Measurements from ENCODE around the gene KTN1. TPM values are rescaled to one million over a fixed set of nuclear protein-coding genes. Genes with fewer than 3 reads are reported as not detected.

Gene KTN1
- total RNA-seq, 1 donor from 2014 or later = 191 TPM

- TF ChIP-seq EZH2phosphoT487 (IDR thresholded peaks at IDR 0.05) (no peak), EZH2 (IDR thresholded peaks at IDR 0.05) (no peak)
- TF ChIP-seq, protein P1, sequence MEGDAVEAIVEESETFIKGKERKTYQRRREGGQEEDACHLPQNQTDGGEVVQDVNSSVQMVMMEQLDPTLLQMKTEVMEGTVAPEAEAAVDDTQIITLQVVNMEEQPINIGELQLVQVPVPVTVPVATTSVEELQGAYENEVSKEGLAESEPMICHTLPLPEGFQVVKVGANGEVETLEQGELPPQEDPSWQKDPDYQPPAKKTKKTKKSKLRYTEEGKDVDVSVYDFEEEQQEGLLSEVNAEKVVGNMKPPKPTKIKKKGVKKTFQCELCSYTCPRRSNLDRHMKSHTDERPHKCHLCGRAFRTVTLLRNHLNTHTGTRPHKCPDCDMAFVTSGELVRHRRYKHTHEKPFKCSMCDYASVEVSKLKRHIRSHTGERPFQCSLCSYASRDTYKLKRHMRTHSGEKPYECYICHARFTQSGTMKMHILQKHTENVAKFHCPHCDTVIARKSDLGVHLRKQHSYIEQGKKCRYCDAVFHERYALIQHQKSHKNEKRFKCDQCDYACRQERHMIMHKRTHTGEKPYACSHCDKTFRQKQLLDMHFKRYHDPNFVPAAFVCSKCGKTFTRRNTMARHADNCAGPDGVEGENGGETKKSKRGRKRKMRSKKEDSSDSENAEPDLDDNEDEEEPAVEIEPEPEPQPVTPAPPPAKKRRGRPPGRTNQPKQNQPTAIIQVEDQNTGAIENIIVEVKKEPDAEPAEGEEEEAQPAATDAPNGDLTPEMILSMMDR (IDR thresholded peaks at IDR 0.05) = no peak
- Histone ChIP-seq H3K9ac (no peak overlapping the region), H3K27ac (no peak overlapping the region), H3K4me3 (no peak overlapping the region), H3K9me3 (ENCODE audit: low read depth) (no peaks in the 10 kb centered on the region), H4K20me1 (ENCODE audit: low read depth) (peaks cover 7% of the 10 kb centered on the region), H3K36me3 (peaks cover 6% of the 10 kb centered on the region), H3K27me3 (no peaks in the 10 kb centered on the region), H3K79me2 (ENCODE audit: low read depth) (peaks cover 81% of the 10 kb centered on the region), H3F3A (ENCODE audit: low read depth) (peaks cover 11% of the 10 kb centered on the region), H3K4me2 (no peak overlapping the region), H3K4me1 (peaks cover 38% of the 10 kb centered on the region), H2AFZ (replicated peaks) (no peak overlapping the region)
- peaks cover 8% of the 10 kb centered on the region for H3K4me1 Mint-ChIP-seq
- no peaks in the 10 kb centered on the region for H3K27me3 Mint-ChIP-seq (ENCODE audit: insufficient read depth, low read depth)
- H3K4me3 Mint-ChIP-seq = no peak overlapping the region
- H3K9me3 Mint-ChIP-seq = peaks cover 3% of the 10 kb centered on the region
- H3K36me3 Mint-ChIP-seq = peaks cover 44% of the 10 kb centered on the region
- DNase-seq (ENCODE audit: low spot score) = no peak
- no peak overlapping the region for H3K27ac Mint-ChIP-seq
These were observed 31.9 kb downstream of the KTN1 start for GRCh38 chr14:55611859-55612258.

DNA sequence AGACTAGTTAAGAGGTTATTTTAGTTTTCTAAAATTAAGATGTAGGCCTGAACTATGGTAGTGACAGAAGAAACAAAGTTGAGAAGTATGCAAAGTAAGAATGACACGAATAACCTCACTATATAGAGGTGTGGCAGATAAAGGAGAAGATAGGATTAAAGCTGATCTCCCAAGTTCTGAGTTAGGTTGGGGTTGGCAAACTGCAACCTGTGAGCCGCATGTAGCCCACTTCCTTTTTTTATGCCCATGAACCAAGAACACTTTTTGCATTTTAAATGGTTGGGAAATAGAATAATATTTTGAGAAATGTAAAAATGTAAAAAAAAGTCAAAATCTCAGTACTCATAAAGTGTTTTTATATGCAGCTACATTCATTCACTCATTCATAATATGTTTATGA is 34.3 kb downstream of the KTN1 start:
- Histone ChIP-seq H3K36me3 (peaks cover 31% of the 10 kb centered on the region), H3K9me3 (ENCODE audit: low read depth) (peaks cover 5% of the 10 kb centered on the region), H3K4me3 (no peak overlapping the region), H3K79me2 (ENCODE audit: low read depth) (peaks cover 57% of the 10 kb centered on the region), H4K20me1 (ENCODE audit: low read depth) (peaks cover 3% of the 10 kb centered on the region), H3K27me3 (no peaks in the 10 kb centered on the region), H3K27ac (no peak overlapping the region), H3K9ac (no peak overlapping the region), H3F3A (ENCODE audit: low read depth) (peaks cover 4% of the 10 kb centered on the region), H3K4me2 (no peak overlapping the region), H3K4me1 (peaks cover 23% of the 10 kb centered on the region), H2AFZ (replicated peaks) (no peak overlapping the region)
- H3K27me3 Mint-ChIP-seq (ENCODE audit: insufficient read depth, low read depth) = no peaks in the 10 kb centered on the region
- H3K36me3 Mint-ChIP-seq = peaks cover 54% of the 10 kb centered on the region
- H3K4me1 Mint-ChIP-seq = peaks cover 5% of the 10 kb centered on the region
- H3K4me3 Mint-ChIP-seq = no peak overlapping the region
- TF ChIP-seq, protein P1 (IDR thresholded peaks at IDR 0.05) = no peak
- no peak for TF ChIP-seq EZH2 (IDR thresholded peaks at IDR 0.05)
- no peak for TF ChIP-seq EZH2phosphoT487 (IDR thresholded peaks at IDR 0.05)
- DNase-seq (ENCODE audit: low spot score) = no peak
- H3K9me3 Mint-ChIP-seq = peaks cover 8% of the 10 kb centered on the region
- no peak overlapping the region for H3K27ac Mint-ChIP-seq

DNA sequence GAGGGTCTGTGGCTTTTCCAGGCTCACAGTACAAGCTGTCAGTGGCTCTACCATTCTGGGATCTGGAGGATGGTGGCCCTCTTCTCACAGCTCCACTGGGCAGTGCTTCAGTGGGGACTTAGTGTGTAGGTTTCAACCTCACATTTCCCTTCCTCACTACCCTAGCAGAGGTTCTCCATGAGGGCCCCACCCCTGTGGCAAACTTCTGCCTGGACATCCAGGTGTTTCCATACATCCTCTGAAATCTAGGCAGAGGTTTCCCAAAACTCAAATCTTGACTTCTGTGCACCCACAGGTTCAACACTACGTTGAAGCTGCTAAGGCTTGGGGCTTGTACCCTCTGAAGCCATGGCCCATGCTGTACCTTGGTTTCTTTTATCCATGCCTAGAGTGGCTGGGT is 40.3 kb downstream of the KTN1 start:
- no peak overlapping the region for H3K4me2 ChIP-seq
- peaks cover 16% of the 10 kb centered on the region for H3K9me3 ChIP-seq (ENCODE audit: low read depth)
- H3F3A ChIP-seq (ENCODE audit: low read depth) = no peaks in the 10 kb centered on the region
- no peak overlapping the region for H3K9ac ChIP-seq
- Mint-ChIP-seq H3K9me3 (peaks cover 25% of the 10 kb centered on the region), H3K4me3 (no peak overlapping the region), H3K27ac (no peak overlapping the region), H3K36me3 (peaks cover 61% of the 10 kb centered on the region), H3K27me3 (ENCODE audit: insufficient read depth, low read depth) (peaks cover 2% of the 10 kb centered on the region), H3K4me1 (no peaks in the 10 kb centered on the region)
- TF ChIP-seq EZH2 (IDR thresholded peaks at IDR 0.05) (no peak), EZH2phosphoT487 (IDR thresholded peaks at IDR 0.05) (no peak)
- TF ChIP-seq, protein P1 (IDR thresholded peaks at IDR 0.05) = no peak
- no peaks in the 10 kb centered on the region for H3K27me3 ChIP-seq
- no peak for DNase-seq (ENCODE audit: low spot score)
- H4K20me1 ChIP-seq (ENCODE audit: low read depth) = no peaks in the 10 kb centered on the region
- H3K79me2 ChIP-seq (ENCODE audit: low read depth) = peaks cover 1% of the 10 kb centered on the region
- no peak overlapping the region for H2AFZ ChIP-seq (replicated peaks)
- H3K36me3 ChIP-seq = peaks cover 50% of the 10 kb centered on the region
- H3K4me1 ChIP-seq = peaks cover 5% of the 10 kb centered on the region
- no peak overlapping the region for H3K27ac ChIP-seq
- H3K4me3 ChIP-seq = no peak overlapping the region

Measured in neural progenitor cell (in vitro differentiated cells).